ENCODE data around the gene PRAMEF12.
"Not testable (repeated sequence)": the region's sequence is repeated elsewhere in the genome, so short reads cannot be mapped to it uniquely, and the experiment has no call there.

PRAMEF12 gene

GRCh38 chr1:12772520-12772919, 1.0 kb upstream of the PRAMEF12 start:
- no peak for DNase-seq

- no peak for DNase-seq
Measured at GRCh38 chr1:12774801-12775345, 1.3 kb downstream of the PRAMEF12 start.

GRCh38 chr1:12775443-12775842, 1.9 kb downstream of the PRAMEF12 start:
- no peak for DNase-seq

- DNase-seq: no peak
Measured at GRCh38 chr1:12776801-12777557, 3.4 kb downstream of the PRAMEF12 start.

- DNase-seq: no peak
Measured at GRCh38 chr1:12778061-12778460, 4.5 kb downstream of the PRAMEF12 start.

- no peak for DNase-seq
Measured at GRCh38 chr1:12778907-12779306, 5.4 kb downstream of the PRAMEF12 start.

GRCh38 chr1:12781488-12781887, 8.0 kb downstream of the PRAMEF12 start:
- DNase-seq: not testable (repeated sequence)

- DNase-seq: not testable (repeated sequence)
Measured at GRCh38 chr1:12783783-12784182, 10.2 kb downstream of the PRAMEF12 start.

- not testable (repeated sequence) for DNase-seq
Measured at GRCh38 chr1:12784729-12785128, 11.2 kb downstream of the PRAMEF12 start.

- DNase-seq: not testable (repeated sequence)
Measured at GRCh38 chr1:12791097-12791496, 17.6 kb downstream of the PRAMEF12 start, which contains the start of gene PRAMEF1. Gene PRAMEF1 (plus strand): TSS chr1:12791397. CDS start chr1:12793228, 1,831 bp downstream.

- DNase-seq: no peak
Measured at GRCh38 chr1:12798911-12799310, 25.4 kb downstream of the PRAMEF12 start.

- DNase-seq: no peak
Measured at GRCh38 chr1:12799730-12800129, 26.2 kb downstream of the PRAMEF12 start.

- no peak for DNase-seq
Measured at GRCh38 chr1:12809933-12810332, 36.4 kb downstream of the PRAMEF12 start.

GRCh38 chr1:12810691-12811408, 37.3 kb downstream of the PRAMEF12 start:
- DNase-seq: no peak

- DNase-seq: no peak
Measured at GRCh38 chr1:12811409-12811784, 37.9 kb downstream of the PRAMEF12 start.

- DNase-seq: not testable (repeated sequence)
Measured at GRCh38 chr1:12819061-12819460, 45.5 kb downstream of the PRAMEF12 start.
